ENCODE measurements around the gene LMF1.

GRCh38 chr16:888901-889570, 81.7 kb downstream of the LMF1 start:
- TF ChIP-seq EZH2phosphoT487 (IDR thresholded peaks at IDR 0.05; ENCODE audit: borderline replicate concordance, low read length) (no peak), CTCF (IDR thresholded peaks at IDR 0.05; ENCODE audit: low read depth, low read length, poor library complexity, severe bottlenecking) (no peak)

All from DOHH2 (cell line).